ENCODE data around the gene OR10H4. TPM values are rescaled to one million over a fixed set of nuclear protein-coding genes. Genes with fewer than 3 reads are reported as not detected.

Gene OR10H4
- total and polyA plus RNA-seq, 2 of the 4 experiments (the other 2 are of a cell fraction): not detected

DNA sequence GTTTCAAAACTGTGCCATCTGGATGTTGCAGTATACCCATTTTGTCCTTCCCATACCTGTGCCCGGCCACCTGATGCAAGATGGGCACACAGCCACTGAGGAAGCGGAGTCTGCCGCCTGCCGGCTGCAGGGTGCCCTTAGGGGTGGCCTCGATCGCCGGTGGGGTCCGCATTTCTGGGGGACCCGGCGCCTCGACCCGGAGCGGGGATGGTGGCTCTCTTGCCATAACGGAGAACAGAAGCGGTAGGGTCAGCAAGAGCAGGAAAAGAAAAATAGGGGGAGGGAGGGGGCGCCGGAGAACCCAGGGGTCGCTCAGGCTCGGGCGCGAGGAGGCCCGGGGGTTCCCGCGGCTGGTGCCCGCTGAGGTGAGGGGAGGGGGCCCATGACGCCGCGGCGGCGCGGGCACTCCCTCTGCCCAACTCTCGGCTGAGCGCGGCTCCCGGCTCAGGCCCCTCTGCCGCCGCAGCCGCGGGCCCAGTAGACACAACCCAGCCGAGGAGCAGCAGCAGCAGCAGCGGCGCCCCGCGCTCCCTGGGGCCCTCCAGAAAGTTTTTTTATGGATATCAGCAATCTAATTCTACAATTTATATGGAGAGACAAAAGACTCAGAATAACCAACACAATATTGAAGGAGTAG lies 37.1 kb upstream of the OR10H4 start:
- Histone ChIP-seq H3K27ac (ENCODE audit: insufficient read depth, low read length) (no peak overlapping the region), H4K5ac (ENCODE audit: low read depth, low read length) (no peak overlapping the region), H2AFZ (replicated peaks; ENCODE audit: low read length, poor library complexity) (no peak overlapping the region), H2AK9ac (replicated peaks; ENCODE audit: low read depth, low read length, poor library complexity) (no peak overlapping the region), H3K9me3 (ENCODE audit: control insufficient read depth, insufficient read depth, low read length) (peaks cover 2% of the 10 kb centered on the region; the same call in 1 of the 2 replicates), H3K79me1 (ENCODE audit: low read depth in 1 of 2, low read length in 2 of 2) (no peaks in the 10 kb centered on the region), H3K27me3 (ENCODE audit: control insufficient read depth, insufficient read depth, low read length) (no peaks in the 10 kb centered on the region), H2BK20ac (ENCODE audit: low read depth, low read length) (no peak overlapping the region), H3K36me3 (ENCODE audit: control insufficient read depth, insufficient read depth, low read length) (no peaks in the 10 kb centered on the region), H3K23ac (ENCODE audit: low read depth, low read length) (no peak overlapping the region), H3K56ac (ENCODE audit: extremely low read depth, insufficient read depth, low read length) (no peak overlapping the region), H3K14ac (replicated peaks; ENCODE audit: low read depth, low read length) (no peak overlapping the region), H3K9ac (ENCODE audit: low read depth, low read length) (no peak overlapping the region), H4K8ac (ENCODE audit: low read depth in 2 of 2, low read length in 2 of 2) (no peak overlapping the region), H3K4me1 (ENCODE audit: control insufficient read depth, insufficient read depth, low read length) (no peaks in the 10 kb centered on the region), H2BK5ac (ENCODE audit: low read depth, low read length, poor library complexity, severe bottlenecking) (no peak overlapping the region), H3K4me3 (ENCODE audit: insufficient read depth, low read depth, low read length) (no peak overlapping the region), H3K4me2 (ENCODE audit: low read depth, low read length) (no peak overlapping the region), H2BK120ac (ENCODE audit: low read depth, low read length) (no peak overlapping the region), H4K20me1 (ENCODE audit: insufficient read depth, low read length) (no peaks in the 10 kb centered on the region), H3K9me1 (ENCODE audit: insufficient read depth, low read length) (no peaks in the 10 kb centered on the region), H4K91ac (ENCODE audit: insufficient read depth, low read depth, low read length) (no peak overlapping the region), H2BK15ac (ENCODE audit: low read depth, low read length) (no peak overlapping the region), H3K18ac (ENCODE audit: low read depth, low read length) (no peak overlapping the region), H2AK5ac (ENCODE audit: low read depth, low read length) (no peak overlapping the region), H3K4ac (ENCODE audit: low read depth, low read length) (no peak overlapping the region)
- WGBS, 2 experiments (ENCODE audit: extremely low coverage in 2 of 2, insufficient read length in 1 of 2): 1% methylated on average over 22 of the region's 44 CpGs; no CpG with 5 or more reads in 1 of the 2 experiments
- intact Hi-C loops (cut with micrococcal nuclease) (no loop called here), dilution Hi-C loops (cut with HindIII; ENCODE audit: low sequenced_read_pairs, unreplicated experiment) (no loop called here), in situ Hi-C loops (cut with MboI; ENCODE audit: low sequenced_read_pairs) (no loop called here)
- ATAC-seq (ENCODE audit: low read depth) (no peak), DNase-seq (no peak)
- POLR2A ChIA-PET (ENCODE audit: unreplicated experiment): no interaction called here
- BruUV-seq (replicated peaks): no TSS peak
- TF ChIP-seq MXI1 (IDR thresholded peaks at IDR 0.05; ENCODE audit: borderline replicate concordance, low read depth, low read length): no peak
- TF ChIP-seq RCOR1 (IDR thresholded peaks at IDR 0.05; ENCODE audit: insufficient replicate concordance, low read length): no peak
- TF ChIP-seq, protein P1, sequence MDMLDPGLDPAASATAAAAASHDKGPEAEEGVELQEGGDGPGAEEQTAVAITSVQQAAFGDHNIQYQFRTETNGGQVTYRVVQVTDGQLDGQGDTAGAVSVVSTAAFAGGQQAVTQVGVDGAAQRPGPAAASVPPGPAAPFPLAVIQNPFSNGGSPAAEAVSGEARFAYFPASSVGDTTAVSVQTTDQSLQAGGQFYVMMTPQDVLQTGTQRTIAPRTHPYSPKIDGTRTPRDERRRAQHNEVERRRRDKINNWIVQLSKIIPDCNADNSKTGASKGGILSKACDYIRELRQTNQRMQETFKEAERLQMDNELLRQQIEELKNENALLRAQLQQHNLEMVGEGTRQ (IDR thresholded peaks at IDR 0.05; ENCODE audit: low read depth, low read length): no peak
- TF ChIP-seq MAFK (IDR thresholded peaks at IDR 0.05; ENCODE audit: low read depth, low read length): no peak
- no peak for TF ChIP-seq CHD1 (IDR thresholded peaks at IDR 0.05; ENCODE audit: low read depth, low read length)
- TF ChIP-seq SMC3 (IDR thresholded peaks at IDR 0.05; ENCODE audit: low read depth, low read length): no peak
- TF ChIP-seq MAZ (IDR thresholded peaks at IDR 0.05; ENCODE audit: borderline replicate concordance, low read depth, low read length): no peak
- TF ChIP-seq, protein P2, sequence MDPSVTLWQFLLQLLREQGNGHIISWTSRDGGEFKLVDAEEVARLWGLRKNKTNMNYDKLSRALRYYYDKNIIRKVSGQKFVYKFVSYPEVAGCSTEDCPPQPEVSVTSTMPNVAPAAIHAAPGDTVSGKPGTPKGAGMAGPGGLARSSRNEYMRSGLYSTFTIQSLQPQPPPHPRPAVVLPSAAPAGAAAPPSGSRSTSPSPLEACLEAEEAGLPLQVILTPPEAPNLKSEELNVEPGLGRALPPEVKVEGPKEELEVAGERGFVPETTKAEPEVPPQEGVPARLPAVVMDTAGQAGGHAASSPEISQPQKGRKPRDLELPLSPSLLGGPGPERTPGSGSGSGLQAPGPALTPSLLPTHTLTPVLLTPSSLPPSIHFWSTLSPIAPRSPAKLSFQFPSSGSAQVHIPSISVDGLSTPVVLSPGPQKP (IDR thresholded peaks at IDR 0.05; ENCODE audit: borderline replicate concordance, low read depth, low read length): no peak
- TF ChIP-seq POLR2A (IDR thresholded peaks at IDR 0.05; ENCODE audit: low read depth, low read length): no peak
- TF ChIP-seq NFE2L2 (IDR thresholded peaks at IDR 0.05; ENCODE audit: low read depth, low read length): no peak
- no peak for TF ChIP-seq FOS (IDR thresholded peaks at IDR 0.05; ENCODE audit: low read depth, low read length)
- TF ChIP-seq, protein P3, sequence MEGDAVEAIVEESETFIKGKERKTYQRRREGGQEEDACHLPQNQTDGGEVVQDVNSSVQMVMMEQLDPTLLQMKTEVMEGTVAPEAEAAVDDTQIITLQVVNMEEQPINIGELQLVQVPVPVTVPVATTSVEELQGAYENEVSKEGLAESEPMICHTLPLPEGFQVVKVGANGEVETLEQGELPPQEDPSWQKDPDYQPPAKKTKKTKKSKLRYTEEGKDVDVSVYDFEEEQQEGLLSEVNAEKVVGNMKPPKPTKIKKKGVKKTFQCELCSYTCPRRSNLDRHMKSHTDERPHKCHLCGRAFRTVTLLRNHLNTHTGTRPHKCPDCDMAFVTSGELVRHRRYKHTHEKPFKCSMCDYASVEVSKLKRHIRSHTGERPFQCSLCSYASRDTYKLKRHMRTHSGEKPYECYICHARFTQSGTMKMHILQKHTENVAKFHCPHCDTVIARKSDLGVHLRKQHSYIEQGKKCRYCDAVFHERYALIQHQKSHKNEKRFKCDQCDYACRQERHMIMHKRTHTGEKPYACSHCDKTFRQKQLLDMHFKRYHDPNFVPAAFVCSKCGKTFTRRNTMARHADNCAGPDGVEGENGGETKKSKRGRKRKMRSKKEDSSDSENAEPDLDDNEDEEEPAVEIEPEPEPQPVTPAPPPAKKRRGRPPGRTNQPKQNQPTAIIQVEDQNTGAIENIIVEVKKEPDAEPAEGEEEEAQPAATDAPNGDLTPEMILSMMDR (conservative IDR thresholded peaks at IDR 0.05; ENCODE audit: low read depth, low read length): no peak
- TF ChIP-seq CEBPB (IDR thresholded peaks at IDR 0.05; ENCODE audit: low read depth, low read length): no peak
- TF ChIP-seq RAD21 (IDR thresholded peaks at IDR 0.05; ENCODE audit: low read length): no peak
- no peak for TF ChIP-seq RFX5 (IDR thresholded peaks at IDR 0.05; ENCODE audit: low read depth, low read length)
- no peak for TF ChIP-seq BHLHE40 (IDR thresholded peaks at IDR 0.05; ENCODE audit: low read depth, low read length)
- CTCF ChIA-PET: no interaction called here
